ENCODE data around the gene DUSP1. TPM values are rescaled to one million over a fixed set of nuclear protein-coding genes. Genes with fewer than 3 reads are reported as not detected.

DUSP1 gene
- total and polyA plus RNA-seq, 2 of the 13 experiments (the other 11 are each of a cell fraction or from before 2014, with no cell fraction given), result 27.1 to 55.5 TPM

DNA sequence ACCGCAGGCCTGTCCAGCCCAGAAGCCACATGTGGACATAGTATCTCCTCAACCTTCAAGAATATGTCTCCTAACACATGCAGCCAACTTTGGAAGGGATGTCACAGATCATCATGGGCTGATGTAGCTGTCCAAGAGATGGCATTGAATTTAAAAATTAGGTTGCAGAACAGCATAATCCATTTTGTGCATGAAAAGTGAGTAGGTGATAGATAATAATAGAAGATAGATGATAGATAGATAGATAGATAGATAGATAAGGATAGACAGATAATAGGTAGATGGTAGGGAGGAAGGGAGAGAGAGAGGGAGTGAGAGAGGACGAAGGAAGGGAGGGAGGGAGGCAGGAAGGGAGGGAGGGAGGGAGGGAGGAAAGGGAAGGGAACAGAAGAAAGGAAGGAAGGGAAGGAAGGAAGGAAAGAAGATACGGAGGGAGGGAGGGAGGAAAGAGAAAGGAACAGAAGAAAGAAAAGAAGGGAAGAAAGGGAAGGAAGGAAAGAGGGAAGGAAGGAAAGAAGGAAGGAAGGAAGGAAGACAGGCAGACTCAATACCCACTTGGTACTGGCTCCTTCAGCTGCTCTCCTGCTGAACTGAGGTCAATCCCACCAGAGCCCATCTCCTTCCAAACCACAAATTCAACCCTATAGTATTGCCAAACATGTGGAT is 34.2 kb upstream of the DUSP1 start:
- no TSS peak for BruUV-seq (replicated peaks)
- Histone ChIP-seq H3K27me3 (ENCODE audit: control insufficient read depth in 1 of 2, insufficient read depth in 2 of 2, low read length in 2 of 2) (no peaks in the 10 kb centered on the region), H3K4me1 (ENCODE audit: insufficient read depth, low read length) (peaks cover 63% of the 10 kb centered on the region), H2AFZ (ENCODE audit: low read length) (no peak overlapping the region), H4K20me1 (ENCODE audit: insufficient read depth, low read length) (no peaks in the 10 kb centered on the region), H3K9me3 (ENCODE audit: low read length) (peaks cover 9% of the 10 kb centered on the region; the same call in 1 of the 2 replicates), H3K9ac (ENCODE audit: insufficient read depth, low read depth, low read length) (no peak overlapping the region), H3K4me3 (replicated peaks in 1 of 3; ENCODE audit: insufficient read depth in 1 of 3, low read depth in 2 of 3, low read length in 3 of 3) (no peak overlapping the region), H3K79me2 (ENCODE audit: insufficient read depth, low read length) (no peaks in the 10 kb centered on the region), H3K27ac (ENCODE audit: extremely low read length, insufficient read depth, low read length) (no peak overlapping the region), H3K36me3 (replicated peaks in 1 of 2; ENCODE audit: control insufficient read depth in 1 of 2, insufficient read depth in 2 of 2, low read length in 2 of 2) (no peaks in the 10 kb centered on the region), H3K4me2 (ENCODE audit: low read depth, low read length) (no peak overlapping the region)
- POLR2A ChIA-PET, result interaction anchor here (1.0 to 4.6 kb wide), 2 partner anchors 11 to 34 kb away, joined by 3 to 48 read pairs; partner anchors contain the start of gene DUSP1
- in situ Hi-C loops (cut with HindIII; ENCODE audit: extremely low pct_ligation_motif_present, low pct_unique_long_range_greater_than_20kb), result no loop called here
- CTCF ChIA-PET (ENCODE audit: low intra/inter-chr PET ratio, low total read pairs), result no interaction called here
- intact Hi-C loops (cut with micrococcal nuclease; ENCODE audit: unreplicated experiment), result no loop called here
- DNase-seq (ENCODE audit: low spot score) (no peak), ATAC-seq (no peak), FAIRE-seq (no peak)
- TF ChIP-seq ZNF17 (CRISPR knock-in tag; IDR thresholded peaks at IDR 0.05), result no peak
- TF ChIP-seq, protein P1, sequence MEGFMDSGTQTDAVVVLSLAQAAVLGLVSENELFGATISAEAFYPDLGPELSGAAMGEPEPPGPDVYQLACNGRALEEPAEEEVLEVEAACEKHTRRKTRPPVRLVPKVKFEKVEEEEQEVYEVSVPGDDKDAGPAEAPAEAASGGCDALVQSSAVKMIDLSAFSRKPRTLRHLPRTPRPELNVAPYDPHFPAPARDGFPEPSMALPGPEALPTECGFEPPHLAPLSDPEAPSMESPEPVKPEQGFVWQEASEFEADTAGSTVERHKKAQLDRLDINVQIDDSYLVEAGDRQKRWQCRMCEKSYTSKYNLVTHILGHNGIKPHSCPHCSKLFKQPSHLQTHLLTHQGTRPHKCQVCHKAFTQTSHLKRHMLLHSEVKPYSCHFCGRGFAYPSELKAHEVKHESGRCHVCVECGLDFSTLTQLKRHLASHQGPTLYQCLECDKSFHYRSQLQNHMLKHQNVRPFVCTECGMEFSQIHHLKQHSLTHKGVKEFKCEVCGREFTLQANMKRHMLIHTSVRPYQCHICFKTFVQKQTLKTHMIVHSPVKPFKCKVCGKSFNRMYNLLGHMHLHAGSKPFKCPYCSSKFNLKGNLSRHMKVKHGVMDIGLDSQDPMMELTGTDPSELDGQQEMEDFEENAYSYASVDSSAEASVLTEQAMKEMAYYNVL (CRISPR knock-in tag; IDR thresholded peaks at IDR 0.05; ENCODE audit: borderline replicate concordance), result no peak
- TF ChIP-seq ZNF563 (CRISPR knock-in tag; IDR thresholded peaks at IDR 0.05), result no peak
- no peak for TF ChIP-seq MIER3 (CRISPR knock-in tag; IDR thresholded peaks at IDR 0.05; ENCODE audit: borderline replicate concordance)
- TF ChIP-seq ZNF652 (CRISPR knock-in tag; IDR thresholded peaks at IDR 0.05; ENCODE audit: borderline replicate concordance, low read depth), result no peak
- TF ChIP-seq, protein P2, sequence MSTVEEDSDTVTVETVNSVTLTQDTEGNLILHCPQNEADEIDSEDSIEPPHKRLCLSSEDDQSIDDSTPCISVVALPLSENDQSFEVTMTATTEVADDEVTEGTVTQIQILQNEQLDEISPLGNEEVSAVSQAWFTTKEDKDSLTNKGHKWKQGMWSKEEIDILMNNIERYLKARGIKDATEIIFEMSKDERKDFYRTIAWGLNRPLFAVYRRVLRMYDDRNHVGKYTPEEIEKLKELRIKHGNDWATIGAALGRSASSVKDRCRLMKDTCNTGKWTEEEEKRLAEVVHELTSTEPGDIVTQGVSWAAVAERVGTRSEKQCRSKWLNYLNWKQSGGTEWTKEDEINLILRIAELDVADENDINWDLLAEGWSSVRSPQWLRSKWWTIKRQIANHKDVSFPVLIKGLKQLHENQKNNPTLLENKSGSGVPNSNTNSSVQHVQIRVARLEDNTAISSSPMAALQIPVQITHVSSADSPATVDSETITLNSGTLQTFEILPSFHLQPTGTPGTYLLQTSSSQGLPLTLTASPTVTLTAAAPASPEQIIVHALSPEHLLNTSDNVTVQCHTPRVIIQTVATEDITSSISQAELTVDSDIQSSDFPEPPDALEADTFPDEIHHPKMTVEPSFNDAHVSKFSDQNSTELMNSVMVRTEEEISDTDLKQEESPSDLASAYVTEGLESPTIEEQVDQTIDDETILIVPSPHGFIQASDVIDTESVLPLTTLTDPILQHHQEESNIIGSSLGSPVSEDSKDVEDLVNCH (CRISPR knock-in tag; IDR thresholded peaks at IDR 0.05), result no peak
- no peak for TF ChIP-seq GPN1 (CRISPR knock-in tag; IDR thresholded peaks at IDR 0.05; ENCODE audit: borderline replicate concordance)
- no peak for TF ChIP-seq SP1 (IDR thresholded peaks at IDR 0.05)
- TF ChIP-seq SP1 (CRISPR knock-in tag; IDR thresholded peaks at IDR 0.05), result no peak
- no peak for TF ChIP-seq HNRNPK (IDR thresholded peaks at IDR 0.05; ENCODE audit: low read depth, low read length, poor library complexity, severe bottlenecking)
- WGBS (ENCODE audit: low lambda C conversion rate), result 79% methylated on average over 3 of the region's 3 CpGs
